SK-N-SH (cell line): ENCODE data around the gene PERCC1.

ENCODE experiments used
- CTCF ChIP-seq: fragments of 200-600 bp; sonication (generic); IDR thresholded peaks from 2 replicates; pipeline ENCODE4 v1.6.1; 2017; ENCODE audit warnings: antibody characterized with exemption, mild to moderate bottlenecking, moderate library complexity
- FOSL2 ChIP-seq: IDR thresholded peaks from 2 replicates; pipeline ENCODE4 v1.4.0; 2012; ENCODE audit warnings: low read depth, mild to moderate bottlenecking, moderate library complexity, borderline replicate concordance
- MXI1 ChIP-seq: IDR thresholded peaks from 2 replicates; pipeline ENCODE4 v1.6.1; 2012; ENCODE audit warnings: mild to moderate bottlenecking, low read depth, low read length, improper control_type of control experiment
- POLR2AphosphoS5 ChIP-seq: IDR thresholded peaks from 2 replicates; pipeline ENCODE4 v1.6.1; 2012; ENCODE audit warnings: low read depth, low read length
- TEAD4 ChIP-seq: IDR thresholded peaks from 2 replicates; pipeline ENCODE4 v1.4.0; 2012; ENCODE audit warnings: mild to moderate bottlenecking, borderline replicate concordance; ENCODE audit not compliant: insufficient read depth
- TF ChIP-seq, protein P1 (sequence below): IDR thresholded peaks from 2 replicates; pipeline ENCODE4 v1.6.1; 2012; ENCODE audit warnings: mild to moderate bottlenecking, low read depth, low read length, moderate library complexity

- TF ChIP-seq MXI1 (no peak), TEAD4 (no peak), POLR2AphosphoS5 (no peak), CTCF (no peak), FOSL2 (no peak)
- TF ChIP-seq, protein P1, sequence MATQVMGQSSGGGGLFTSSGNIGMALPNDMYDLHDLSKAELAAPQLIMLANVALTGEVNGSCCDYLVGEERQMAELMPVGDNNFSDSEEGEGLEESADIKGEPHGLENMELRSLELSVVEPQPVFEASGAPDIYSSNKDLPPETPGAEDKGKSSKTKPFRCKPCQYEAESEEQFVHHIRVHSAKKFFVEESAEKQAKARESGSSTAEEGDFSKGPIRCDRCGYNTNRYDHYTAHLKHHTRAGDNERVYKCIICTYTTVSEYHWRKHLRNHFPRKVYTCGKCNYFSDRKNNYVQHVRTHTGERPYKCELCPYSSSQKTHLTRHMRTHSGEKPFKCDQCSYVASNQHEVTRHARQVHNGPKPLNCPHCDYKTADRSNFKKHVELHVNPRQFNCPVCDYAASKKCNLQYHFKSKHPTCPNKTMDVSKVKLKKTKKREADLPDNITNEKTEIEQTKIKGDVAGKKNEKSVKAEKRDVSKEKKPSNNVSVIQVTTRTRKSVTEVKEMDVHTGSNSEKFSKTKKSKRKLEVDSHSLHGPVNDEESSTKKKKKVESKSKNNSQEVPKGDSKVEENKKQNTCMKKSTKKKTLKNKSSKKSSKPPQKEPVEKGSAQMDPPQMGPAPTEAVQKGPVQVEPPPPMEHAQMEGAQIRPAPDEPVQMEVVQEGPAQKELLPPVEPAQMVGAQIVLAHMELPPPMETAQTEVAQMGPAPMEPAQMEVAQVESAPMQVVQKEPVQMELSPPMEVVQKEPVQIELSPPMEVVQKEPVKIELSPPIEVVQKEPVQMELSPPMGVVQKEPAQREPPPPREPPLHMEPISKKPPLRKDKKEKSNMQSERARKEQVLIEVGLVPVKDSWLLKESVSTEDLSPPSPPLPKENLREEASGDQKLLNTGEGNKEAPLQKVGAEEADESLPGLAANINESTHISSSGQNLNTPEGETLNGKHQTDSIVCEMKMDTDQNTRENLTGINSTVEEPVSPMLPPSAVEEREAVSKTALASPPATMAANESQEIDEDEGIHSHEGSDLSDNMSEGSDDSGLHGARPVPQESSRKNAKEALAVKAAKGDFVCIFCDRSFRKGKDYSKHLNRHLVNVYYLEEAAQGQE = no peak
Measured at GRCh38 chr16:1458336-1458976, 27.6 kb downstream of the PERCC1 start.
